Testis (tissue), 2 donors: Measurements from ENCODE around the gene PTPRK.

Source experiments
- POLR2A ChIP-seq: fragments of 450-650 bp; IDR thresholded peaks from one replicate; pipeline ENCODE4 v1.6.1; 2017; ENCODE audit warnings: antibody characterized with exemption, mild to moderate bottlenecking, moderate library complexity
- TF ChIP-seq, protein P1 (sequence below), 3 experiments: fragments of 450-650 bp in 2 of 3; fragments of 200-600 bp in 1 of 3; sonication (generic) in 1 of 3; IDR thresholded peaks; one replicate each; pipeline ENCODE4 v1.5.1; 2016 to 2019; ENCODE audit warnings: antibody characterized with exemption in 3 of 3, mild to moderate bottlenecking in 2 of 3, moderate library complexity in 1 of 3

DNA sequence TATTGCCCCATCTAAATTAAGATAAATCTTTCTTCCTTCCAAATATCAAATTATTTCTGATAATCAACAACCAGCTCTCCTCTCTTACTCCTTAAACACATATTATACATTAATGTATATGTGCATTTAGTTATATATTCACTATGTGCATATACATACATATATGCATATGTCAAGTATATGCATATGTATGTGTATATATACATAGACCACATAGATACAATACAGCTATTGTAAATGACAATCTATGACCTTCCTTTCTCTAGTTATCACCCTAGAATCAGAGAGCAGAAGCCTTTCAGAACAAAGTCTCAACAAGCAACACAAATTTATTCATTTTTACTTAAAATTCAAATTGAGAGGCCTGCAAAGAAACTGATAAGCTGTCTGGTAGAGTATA is 378.5 kb downstream of the PTPRK start:
- no peak for TF ChIP-seq POLR2A
- TF ChIP-seq, protein P1, sequence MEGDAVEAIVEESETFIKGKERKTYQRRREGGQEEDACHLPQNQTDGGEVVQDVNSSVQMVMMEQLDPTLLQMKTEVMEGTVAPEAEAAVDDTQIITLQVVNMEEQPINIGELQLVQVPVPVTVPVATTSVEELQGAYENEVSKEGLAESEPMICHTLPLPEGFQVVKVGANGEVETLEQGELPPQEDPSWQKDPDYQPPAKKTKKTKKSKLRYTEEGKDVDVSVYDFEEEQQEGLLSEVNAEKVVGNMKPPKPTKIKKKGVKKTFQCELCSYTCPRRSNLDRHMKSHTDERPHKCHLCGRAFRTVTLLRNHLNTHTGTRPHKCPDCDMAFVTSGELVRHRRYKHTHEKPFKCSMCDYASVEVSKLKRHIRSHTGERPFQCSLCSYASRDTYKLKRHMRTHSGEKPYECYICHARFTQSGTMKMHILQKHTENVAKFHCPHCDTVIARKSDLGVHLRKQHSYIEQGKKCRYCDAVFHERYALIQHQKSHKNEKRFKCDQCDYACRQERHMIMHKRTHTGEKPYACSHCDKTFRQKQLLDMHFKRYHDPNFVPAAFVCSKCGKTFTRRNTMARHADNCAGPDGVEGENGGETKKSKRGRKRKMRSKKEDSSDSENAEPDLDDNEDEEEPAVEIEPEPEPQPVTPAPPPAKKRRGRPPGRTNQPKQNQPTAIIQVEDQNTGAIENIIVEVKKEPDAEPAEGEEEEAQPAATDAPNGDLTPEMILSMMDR (IDR thresholded peaks at IDR 0.05) = no peak
